ENCODE measurements around the gene IL21.

The IL21 gene

DNA sequence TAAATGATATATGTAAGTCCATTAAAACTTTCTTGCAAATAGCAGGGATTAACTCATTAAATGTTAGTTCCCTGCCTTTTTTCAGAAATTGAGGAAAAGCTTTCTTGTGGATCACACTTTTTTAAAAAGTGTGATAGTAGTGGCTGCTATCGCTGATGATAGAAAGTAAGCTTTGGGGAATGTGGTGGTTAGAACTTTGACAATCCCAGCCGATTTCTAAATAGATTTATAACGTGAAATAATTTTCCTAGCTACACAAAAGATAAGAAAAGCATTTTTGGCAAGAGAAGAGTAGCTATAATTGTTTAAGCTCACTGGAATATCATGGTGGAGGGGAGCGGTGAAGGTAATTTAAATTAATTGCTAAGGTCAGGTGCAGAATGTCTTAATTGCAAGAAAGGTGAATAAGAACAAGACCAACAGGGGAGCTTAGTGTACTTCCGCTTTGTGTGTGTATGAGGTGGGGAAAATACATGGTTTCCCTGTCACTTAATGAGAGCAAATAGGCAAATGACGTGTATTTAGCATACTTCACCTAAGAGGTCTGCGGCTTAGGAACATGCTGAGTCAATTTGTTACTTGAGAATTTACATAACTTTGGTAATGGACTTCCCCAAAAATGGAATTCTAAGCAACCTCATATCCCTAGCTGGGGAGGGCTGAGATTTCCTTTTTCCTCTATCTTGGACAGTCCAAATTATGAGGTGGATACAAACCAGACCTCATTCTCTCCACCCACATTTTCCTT lies 11.7 kb upstream of the IL21 start:
- no peak for DNase-seq

DNA sequence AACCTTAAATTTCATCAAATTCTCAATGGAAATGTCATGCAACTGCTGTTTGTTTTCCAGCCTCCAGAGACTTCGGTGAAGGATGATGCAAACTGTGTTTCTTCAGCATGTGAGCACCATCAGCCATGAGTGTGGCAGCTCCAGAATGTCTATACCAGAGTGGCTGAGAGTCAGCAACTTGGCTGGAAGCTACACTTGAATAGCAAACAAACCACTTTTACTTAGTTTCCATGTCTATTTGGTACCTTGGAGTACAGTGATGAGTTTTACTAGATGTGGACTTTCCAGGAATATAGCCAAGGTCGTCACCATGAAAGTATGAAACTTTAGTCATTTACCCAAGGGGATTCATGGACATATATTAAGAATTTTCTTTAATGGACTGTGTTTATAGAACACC lies 4.3 kb upstream of the IL21 start:
- no peak for DNase-seq

DNA sequence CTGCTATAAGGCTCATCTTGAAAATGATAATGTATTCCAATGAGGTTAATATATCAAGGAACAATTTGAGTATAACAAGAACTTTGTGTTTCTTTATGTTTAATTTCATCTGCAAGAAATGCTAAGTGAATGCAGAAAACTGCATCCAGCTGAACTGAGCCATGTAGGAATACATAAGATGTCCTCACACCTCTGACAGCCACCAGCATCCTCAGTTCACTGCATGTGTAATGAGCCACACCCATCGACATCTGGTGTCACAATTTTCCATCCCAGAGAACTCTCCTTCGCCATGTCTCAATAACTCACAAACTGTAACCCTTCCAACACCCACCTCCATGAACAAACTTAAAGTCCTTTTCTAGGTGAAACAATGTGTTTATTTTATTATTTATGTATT lies 3.3 kb upstream of the IL21 start:
- no peak for DNase-seq

DNA sequence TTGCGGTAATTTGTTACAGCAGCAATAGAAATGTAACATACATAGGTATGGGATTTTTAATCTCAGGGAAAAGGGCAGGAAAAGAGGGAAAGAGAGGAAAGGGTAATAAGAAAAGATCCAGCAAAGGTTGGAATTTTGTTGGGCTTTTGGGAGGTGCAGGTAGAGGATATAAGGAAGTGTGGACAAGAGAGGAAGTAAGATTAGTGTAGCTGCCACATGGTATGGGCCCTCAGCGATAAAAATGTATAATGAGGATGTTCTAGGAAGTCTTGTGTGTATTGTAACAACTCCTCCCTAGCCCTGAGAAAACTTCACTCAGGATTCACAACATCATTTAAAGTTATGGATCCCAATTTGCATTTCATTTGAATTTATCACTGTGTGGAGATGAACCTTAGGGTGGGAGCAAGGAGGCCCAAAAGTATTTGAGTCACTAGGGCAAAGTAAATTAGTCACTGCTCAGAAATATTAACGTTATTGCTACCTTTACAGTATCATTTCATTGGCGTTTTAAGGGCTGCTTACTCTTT lies 2.8 kb upstream of the IL21 start:
- no peak for DNase-seq

DNA sequence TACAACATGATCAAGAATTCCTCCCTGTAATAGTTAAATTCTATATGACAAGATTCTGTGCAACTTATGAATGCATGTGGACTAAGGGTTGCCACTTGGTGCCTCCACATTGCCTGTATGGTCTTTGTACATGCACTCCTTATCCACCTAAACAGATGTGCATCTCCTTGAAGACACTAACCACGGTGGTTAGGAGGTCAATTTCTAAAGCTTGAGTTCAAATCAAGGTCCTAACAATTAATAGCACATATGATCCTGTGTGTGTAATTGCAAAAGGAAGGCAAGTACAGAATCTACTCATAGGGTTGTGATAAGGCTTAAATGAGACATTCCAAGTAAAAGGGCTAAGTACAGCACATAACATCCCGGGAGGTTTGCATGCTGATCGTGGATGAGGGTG lies 1.5 kb upstream of the IL21 start:
- DNase-seq, result no peak

DNA sequence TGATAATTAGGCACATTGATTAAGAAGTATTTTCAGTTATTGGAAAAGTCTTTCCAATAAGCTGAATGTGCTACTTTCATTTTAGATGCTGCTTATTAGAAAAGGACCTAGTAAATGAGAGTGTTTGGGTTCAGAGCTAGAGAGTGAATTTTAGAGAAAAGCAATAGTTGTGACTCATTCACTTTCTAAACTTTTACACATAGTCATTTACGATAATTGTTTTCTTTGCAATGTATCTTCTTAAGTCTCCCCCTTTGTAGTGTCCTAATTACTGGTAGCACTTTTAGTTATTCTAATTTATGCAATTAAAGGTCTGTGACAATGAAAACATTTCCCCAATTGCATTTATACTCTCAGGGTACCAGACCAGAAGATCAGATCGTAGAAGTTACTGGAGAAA lies 1.3 kb downstream of the IL21 start:
- no peak for DNase-seq

DNA sequence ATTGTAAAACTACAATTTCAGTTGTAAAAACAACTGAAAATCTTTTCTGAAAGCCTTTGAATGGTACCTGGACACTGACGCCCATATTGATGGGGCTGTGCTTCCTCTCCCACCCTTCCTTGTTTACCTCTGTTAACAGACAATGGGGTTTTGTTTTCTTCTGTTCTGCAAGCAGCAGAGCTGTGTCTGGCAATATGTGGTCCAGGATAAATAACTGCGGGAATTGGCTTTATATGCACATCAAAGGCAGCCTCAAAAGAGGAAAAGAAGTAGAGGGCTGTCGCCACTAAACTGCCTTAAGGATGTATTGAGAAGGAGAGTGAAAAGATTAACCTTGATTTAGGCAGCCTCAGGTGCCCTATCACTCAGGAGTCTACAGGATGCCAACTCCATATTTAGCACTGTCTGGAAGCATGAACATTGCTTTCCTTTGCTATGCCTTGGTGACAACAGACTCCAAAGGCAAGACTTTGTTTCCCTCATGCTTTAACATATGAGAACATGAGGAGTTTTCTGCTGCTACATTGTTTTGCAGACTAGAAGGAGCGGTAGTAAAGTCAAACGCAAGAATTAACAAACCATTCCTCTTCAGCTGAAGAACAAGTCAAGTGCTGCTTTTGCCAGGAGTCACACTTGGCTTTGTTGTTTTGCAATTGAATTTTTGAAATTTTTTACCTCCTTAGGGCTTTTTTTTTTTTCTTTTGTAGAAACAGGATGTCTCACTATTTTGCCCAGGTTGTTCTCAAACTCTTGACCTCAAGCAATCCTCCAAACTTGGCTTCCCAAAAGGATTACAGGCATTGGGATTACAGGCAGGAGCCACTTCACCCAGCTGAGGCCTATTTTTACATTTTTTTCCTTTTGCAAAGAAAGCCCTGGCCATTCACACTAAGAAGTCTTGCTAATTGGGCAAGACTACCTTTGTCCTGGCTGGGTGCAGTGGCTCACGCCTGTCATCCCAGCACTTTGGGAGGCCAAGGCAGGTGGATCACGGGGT lies 3.0 kb downstream of the IL21 start:
- no peak for DNase-seq

DNA sequence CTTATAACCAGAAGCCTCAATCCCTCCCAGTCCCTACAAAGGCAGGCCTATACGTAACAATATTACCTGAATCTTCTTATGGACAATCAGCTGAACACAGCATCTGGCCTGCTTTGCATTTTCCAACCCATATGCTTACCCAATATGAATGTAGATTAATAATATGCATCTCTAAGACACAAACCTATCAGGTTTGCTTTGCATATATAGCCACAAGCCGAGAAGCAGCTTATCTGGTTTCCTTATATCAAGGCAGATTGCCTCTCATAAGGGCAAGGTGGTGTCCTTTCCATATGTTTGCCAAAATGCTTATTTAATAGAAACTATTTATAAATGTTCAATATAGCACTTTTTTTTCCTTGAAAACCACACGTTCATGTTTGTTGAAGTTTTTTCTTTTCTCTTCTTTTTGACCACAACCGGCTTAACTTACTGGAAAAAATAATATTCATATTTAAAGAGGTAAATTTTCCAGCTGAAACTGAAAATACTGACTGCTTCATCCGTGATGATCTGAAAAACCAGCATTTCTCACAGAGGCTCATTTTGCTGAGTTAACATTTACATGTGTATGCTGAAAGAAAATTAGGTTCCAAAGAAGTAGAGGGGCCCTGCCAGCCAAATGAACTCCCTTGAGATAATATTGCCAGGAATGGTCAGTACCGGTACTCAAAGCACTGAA lies 3.8 kb downstream of the IL21 start:
- no peak for DNase-seq

DNA sequence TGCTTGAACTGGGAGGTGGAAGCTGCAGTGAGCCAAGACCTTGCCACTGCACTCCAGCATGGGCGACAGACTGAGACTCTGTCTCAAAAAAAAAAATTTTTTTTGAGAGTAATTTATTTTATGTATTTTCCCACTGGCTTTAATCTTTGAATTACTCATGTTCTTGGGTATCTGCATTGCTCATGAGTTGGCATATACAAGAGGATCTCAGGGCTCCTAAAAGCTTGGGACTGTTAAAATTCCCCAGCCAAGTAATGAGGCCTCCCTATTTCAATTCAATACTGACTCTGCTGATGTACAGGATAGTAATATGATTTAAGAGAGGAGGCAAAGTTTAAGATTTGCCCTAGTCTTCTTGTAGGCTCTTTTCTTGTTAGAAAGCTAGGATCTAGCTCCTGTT lies 6.2 kb downstream of the IL21 start:
- no peak for DNase-seq

DNA sequence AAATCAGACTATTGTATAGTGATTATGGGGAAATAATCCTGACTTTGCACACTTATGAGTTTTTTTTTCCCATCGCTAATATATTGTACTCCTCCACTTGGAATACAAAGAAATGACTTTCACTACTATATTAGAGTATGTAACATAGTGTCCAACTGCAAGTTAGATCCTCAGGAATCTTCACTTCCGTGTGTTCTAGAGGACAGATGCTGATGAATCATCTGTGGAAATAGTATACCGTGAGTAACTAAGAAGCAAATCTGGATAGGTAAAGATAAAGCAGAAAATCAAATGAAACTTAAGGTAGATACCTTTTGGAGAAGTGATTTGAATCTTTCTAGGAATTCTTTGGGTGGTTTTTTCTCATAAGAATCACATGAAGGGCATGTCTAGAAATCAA lies 8.3 kb downstream of the IL21 start:
- DNase-seq, result no peak

DNA sequence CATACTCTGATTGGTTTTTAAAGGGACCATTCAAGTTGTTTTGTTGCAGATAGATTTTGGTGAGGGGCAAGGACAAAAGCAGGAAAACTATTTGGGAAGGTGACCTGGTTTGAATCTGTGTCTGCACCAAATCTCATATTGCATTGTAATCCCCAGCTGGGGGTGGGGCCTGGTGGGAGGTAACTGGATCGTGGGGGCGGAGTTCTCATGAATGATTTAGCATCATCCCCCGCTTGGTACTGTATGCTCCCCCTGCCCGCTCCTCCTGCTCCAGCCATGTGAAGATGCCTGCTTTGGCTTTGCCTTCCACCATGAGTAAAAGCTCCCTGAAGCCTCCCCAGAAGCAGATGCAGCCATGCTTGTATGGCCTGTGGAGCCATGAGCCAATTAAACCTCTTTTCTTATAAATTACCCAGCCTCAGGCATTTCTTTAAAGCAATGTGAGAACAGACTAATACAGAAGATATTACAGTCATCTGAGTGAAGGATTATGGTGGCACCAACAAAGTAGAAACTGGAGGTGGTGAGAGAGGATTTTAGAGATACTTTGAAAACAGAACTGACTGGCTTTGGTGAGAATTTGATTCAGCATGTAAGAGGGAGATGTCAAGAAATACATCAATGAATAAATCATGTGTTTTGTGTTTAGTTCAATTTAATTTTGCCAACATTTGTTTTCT lies 14.4 kb downstream of the IL21 start:
- DNase-seq, result no peak

DNA sequence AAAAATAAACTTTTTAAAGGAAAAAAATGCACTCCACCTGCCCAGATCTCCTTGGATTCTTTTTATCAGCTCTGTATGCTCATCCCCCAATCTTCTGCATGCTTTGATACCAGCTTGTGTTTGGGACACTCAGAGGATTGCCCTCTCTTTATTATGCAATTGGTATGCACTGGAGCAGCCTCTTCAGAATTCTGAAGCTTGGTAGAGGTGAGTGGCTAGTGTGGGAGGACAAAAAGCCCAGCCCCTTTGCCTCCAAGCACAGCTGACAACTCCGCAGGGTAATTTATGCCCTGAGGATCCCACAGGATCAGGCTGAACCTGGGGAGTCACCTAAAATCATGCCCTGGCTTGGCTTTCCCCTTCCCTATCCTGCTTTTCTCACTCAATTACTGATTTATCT lies 16.7 kb downstream of the IL21 start:
- DNase-seq, result no peak

DNA sequence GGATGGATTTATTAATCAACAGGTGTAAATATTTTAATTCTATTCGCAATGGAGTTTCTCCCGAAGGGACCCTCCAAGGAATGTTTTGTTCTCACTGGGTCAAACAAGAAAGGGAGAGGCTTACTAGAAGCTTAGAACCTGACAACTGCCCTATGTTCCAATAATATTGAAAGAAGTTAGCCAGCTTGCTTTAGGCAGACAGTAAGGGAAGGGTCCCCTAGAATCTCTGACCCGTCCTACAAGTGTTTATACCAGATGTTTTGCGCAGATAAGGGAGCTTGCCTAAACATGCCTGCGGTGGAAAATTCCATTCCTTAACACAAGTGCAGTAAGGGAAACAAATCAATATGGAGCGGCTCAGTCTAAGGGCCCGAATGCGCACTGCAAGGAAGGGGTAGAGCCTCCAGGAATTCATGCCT lies 17.7 kb downstream of the IL21 start:
- DNase-seq, result no peak

DNA sequence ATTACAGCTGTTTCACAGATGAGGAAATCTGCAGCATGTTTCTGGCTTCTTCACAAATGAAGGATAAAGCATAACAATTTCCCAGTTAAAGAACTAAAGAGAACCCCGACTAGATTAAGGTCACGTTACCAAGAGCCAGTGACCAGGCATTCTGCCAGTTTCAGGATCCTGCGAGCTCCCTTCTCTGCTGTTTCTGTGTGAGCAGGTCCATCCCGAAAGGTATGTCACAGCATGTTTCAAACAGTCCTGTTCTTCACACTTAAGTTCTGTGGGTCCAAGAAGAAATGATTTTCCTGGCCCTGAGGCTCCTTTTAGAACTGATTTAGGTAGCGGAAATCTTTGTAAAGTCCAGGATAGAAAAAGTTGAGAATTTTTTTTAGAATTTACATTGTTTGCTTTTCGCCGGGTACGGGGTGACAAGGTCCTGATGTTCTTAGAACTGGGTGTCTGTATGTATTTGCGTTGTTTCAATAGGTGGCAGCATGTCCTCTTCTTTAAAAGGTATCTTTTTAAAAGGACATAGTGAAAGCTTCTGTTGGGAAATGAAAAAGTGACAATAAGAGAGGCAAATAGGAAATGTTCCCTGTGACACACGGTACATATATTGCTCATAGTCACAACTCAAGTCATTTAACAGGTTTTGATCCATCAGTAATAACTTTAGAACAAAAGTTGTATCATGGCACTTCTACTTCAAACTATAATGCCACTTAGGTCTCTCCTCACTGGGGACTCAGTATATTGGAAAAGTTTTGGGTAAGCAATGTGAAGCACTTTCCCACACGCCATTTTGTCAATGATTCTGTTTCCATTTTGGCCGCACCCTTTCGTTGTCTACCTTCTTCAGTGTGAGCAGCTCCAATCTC lies 18.4 kb downstream of the IL21 start:
- DNase-seq, result no peak

DNA sequence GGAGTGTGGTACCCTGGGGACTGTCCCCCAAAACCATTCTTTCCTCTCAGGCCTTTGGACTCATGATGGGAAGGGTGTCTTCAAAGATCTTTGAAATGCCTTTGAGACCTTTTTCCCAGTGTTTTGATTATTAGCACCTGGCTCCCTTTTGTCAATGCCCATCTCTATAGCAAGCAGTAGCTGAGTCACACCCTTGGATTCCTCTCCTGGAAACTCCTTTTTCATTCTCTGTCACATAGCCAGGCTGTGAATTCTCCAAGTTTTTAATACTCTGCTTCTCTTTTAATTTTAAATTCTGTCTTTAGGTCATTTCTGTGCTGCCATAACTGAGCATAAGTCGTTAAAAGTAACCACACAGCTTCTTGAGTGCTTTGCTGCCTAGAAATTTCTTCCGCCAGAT lies 29.7 kb downstream of the IL21 start:
- DNase-seq, result no peak

DNA sequence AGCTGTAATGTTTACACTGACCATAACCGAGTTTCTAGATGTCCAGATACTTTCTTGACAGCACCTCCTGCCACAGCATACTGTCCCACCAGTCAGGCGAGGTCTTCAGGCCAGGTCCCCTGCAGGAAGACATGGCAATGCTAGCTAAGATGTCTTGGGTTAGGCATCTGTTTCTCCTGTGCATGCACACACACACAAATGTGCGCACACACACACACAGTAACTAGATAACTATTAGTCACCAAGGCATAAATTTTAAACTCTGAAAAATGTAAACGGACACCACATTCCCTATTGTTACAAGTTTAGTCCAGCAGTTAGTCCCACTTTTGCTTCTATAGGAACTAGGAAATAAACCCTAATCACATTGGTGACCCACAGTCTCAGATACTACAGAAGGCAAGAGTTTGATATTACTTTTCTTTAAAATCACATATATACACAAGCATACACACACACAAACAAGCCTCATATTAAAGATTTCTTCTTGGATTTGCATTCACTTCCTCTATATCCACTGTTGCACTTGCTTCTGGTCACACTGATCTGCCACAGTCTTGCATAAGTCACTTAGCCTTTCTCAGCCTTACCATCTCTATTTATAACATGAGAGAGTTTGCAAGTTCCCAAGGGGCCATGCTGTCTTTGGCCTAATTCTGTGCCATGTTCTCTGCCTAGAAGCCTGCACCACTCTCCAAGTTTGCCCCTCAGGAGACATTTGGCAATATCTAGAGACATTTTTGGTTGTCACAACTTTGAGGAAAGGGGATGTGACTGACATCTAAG lies 32.2 kb downstream of the IL21 start:
- DNase-seq, result no peak

DNA sequence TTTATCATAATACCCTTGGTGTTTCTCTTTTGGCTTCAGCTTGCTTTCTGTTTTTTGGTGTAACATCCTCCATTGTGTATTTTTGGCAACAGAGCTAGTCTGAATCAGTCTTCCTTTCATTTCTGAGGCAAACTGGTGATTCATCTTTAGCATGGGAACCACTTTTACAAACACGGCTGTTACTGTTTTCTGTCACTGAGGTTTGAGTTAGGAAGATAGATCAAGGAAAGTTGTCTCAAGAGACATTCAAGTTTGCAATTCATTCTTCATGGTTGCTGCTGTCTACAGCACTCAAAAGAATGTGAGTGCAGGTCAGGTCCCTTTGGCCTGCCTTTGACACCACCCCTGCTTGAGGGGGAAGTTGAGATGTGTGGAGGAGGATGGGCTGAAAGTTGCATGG lies 36.3 kb downstream of the IL21 start:
- no peak for DNase-seq

DNA sequence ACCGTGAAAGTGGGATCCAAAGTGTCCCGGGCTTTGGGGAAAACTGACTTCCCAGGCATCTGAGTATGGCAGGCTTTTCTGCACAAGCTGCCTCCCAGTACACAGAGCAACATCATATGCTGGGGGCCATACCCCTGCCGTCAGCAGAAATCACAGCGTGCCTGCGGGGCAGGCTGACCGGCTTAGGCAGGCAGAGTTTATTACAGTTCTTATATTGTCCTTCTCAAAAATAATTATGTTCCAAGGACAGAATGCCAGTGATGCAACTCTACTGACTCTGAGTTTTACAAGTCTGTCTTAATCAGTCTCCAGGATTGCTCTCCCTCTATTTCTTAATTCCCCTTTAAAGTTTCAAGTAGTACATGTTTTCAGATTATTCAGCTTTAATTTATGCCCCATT lies 37.0 kb downstream of the IL21 start:
- no peak for DNase-seq

DNA sequence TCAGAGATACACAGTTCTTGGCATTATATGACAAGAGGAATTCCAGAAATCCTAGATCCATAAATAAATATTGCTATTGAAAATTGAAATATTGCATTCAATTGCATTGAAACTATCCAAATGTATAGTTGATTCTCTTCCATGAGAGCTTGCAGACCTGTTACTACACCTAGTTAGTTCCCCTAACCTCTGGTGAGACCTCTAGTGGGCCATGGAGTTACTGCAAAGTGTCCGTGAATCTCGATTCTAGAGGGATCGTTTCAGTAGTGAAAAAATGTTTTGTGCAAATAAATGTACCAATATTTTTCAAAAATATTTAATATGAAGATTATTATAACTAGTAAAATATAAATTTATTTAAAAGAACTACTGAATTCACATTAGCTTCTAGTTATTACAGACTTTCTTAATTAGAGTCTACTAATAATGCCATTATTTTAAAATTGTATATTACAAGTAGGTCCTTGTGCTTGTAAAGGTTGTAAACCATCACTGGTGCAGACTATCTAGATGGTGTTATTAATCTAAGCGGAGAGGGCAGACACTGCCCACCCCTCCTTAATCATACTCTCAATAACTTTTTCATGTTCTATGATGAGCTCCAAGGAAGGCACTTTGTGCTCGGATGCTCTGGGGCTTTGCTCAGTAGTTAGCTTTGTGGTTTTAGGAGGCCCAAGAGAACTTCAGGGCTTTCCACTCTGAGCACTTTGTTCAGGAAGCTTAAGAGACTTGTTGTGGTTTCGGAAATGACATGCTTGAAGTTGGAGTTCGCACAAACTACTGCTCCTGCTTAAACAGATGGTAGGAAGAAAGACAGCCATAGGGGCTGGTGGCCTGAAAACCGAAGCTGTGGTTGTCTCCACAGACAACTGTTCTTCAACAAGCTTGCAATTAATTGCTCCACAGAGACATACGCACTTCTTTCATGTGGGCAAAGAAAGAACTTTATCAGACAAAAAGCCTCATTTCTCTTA lies 42.8 kb downstream of the IL21 start:
- DNase-seq, result peak; percentile 63

DNA sequence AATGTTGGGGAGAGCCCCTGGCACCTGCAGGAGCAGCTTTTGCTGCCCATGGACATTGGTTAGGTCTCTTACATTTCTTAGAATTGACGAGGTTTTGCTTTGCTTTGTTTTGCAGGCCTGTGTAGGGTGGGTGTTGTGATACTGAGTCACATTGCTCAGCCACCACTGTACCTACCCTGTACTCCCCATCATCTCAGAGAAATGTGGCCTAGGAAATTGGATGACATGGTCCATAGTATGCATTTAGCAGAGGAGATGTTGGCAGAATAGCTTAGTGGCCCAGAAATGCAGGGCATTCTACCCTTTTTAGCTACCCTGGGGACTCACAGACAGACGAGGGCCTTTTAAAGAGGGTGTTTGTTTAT lies 43.7 kb downstream of the IL21 start:
- DNase-seq, result no peak

Measured in activated CD4-positive, alpha-beta T cell treated with anti-CD3 and anti-CD28 coated beads, Interleukin-2, amount 50 U/mL, for 1 hour (primary cell).